ENCODE measurements around the gene RBMS1. TPM values are rescaled to one million over a fixed set of nuclear protein-coding genes. Genes with fewer than 3 reads are reported as not detected.

RBMS1 gene
- total and polyA plus RNA-seq, 2 experiments from 2014 or later, result 55.5 to 94.8 TPM

- Mint-ChIP-seq H3K36me3 (ENCODE audit: low read depth) (no peaks in the 10 kb centered on the region), H3K4me3 (no peak overlapping the region), H3K27me3 (ENCODE audit: insufficient read depth, low read depth, poor library complexity) (peaks cover 2% of the 10 kb centered on the region), H3K4me1 (peaks cover 57% of the 10 kb centered on the region), H3K9me3 (no peaks in the 10 kb centered on the region), H3K27ac (peak overlapping the region; percentile 84)
- H3F3A ChIP-seq (replicated peaks; ENCODE audit: low read depth), result no peaks in the 10 kb centered on the region
- H3K4me2 ChIP-seq, result no peak overlapping the region; the same call in 1 of the 2 replicates
- H3K27me3 ChIP-seq (ENCODE audit: insufficient read depth), result no peaks in the 10 kb centered on the region
- TF ChIP-seq ZNF331 (CRISPR knock-in tag; IDR thresholded peaks at IDR 0.05; ENCODE audit: low read depth) (no peak), CREB1 (CRISPR knock-in tag; IDR thresholded peaks at IDR 0.05; ENCODE audit: low read depth) (no peak), REST (IDR thresholded peaks at IDR 0.05; ENCODE audit: unreplicated experiment) (no peak), EZH2 (IDR thresholded peaks at IDR 0.05; ENCODE audit: low read depth, unreplicated experiment) (no peak), POLR2AphosphoS5 (IDR thresholded peaks at IDR 0.05; ENCODE audit: low read depth) (no peak), JUNB (IDR thresholded peaks at IDR 0.05; ENCODE audit: unreplicated experiment) (no peak), ZNF114 (CRISPR knock-in tag; IDR thresholded peaks at IDR 0.05) (no peak), NANOG (IDR thresholded peaks at IDR 0.05; ENCODE audit: borderline replicate concordance) (no peak), EZH2phosphoT487 (IDR thresholded peaks at IDR 0.05; ENCODE audit: unreplicated experiment) (no peak)
- H3K9me2 ChIP-seq (ENCODE audit: insufficient read depth), result no peaks in the 10 kb centered on the region
- no peak overlapping the region for H2AFZ ChIP-seq
- H3K4me3 ChIP-seq, result no peak overlapping the region
- ATAC-seq (peak; percentile 83), DNase-seq (ENCODE audit: low spot score) (peak; percentile 57)
- H3K79me2 ChIP-seq (replicated peaks; ENCODE audit: insufficient read depth), result peaks cover 94% of the 10 kb centered on the region
- H3K36me3 ChIP-seq (ENCODE audit: insufficient read depth), result no peaks in the 10 kb centered on the region
- 0 out of 2 replicates have a peak overlapping the region, but pooled peaks have one; percentile 6 for H3K27ac ChIP-seq (ENCODE audit: low read depth)
- H4K20me1 ChIP-seq (replicated peaks; ENCODE audit: insufficient read depth), result peaks cover 3% of the 10 kb centered on the region; the same call in 1 of the 2 replicates
- H3K4me1 ChIP-seq (ENCODE audit: insufficient read depth), result peaks cover 43% of the 10 kb centered on the region
These were observed 18.5 kb downstream of the RBMS1 start for GRCh38 chr2:160474891-160475787.

- peaks cover 2% of the 10 kb centered on the region for H3K27me3 Mint-ChIP-seq (ENCODE audit: insufficient read depth, low read depth, poor library complexity)
- Histone ChIP-seq H3K4me3 (no peak overlapping the region), H3K79me2 (replicated peaks; ENCODE audit: insufficient read depth) (peaks cover 94% of the 10 kb centered on the region), H3K27me3 (ENCODE audit: insufficient read depth) (no peaks in the 10 kb centered on the region), H3K27ac (ENCODE audit: low read depth) (0 out of 2 replicates have a peak overlapping the region, but pooled peaks have one; percentile 6), H3K36me3 (ENCODE audit: insufficient read depth) (no peaks in the 10 kb centered on the region), H3K4me2 (peak overlapping the region; percentile 40; the same call in 1 of the 2 replicates), H3F3A (replicated peaks; ENCODE audit: low read depth) (no peaks in the 10 kb centered on the region), H3K4me1 (ENCODE audit: insufficient read depth) (peaks cover 35% of the 10 kb centered on the region), H3K9me2 (ENCODE audit: insufficient read depth) (no peaks in the 10 kb centered on the region), H4K20me1 (replicated peaks; ENCODE audit: insufficient read depth) (peaks cover 3% of the 10 kb centered on the region; the same call in 1 of the 2 replicates), H2AFZ (no peak overlapping the region)
- ATAC-seq (no peak), DNase-seq (ENCODE audit: low spot score) (no peak)
- peak overlapping the region; percentile 29; the same call in 1 of the 2 replicates for H3K27ac Mint-ChIP-seq
- H3K4me1 Mint-ChIP-seq, result peaks cover 56% of the 10 kb centered on the region
- no peaks in the 10 kb centered on the region for H3K9me3 Mint-ChIP-seq
- no peaks in the 10 kb centered on the region for H3K36me3 Mint-ChIP-seq (ENCODE audit: low read depth)
- H3K4me3 Mint-ChIP-seq, result no peak overlapping the region
- no peak for TF ChIP-seq REST (IDR thresholded peaks at IDR 0.05; ENCODE audit: unreplicated experiment)
- no peak for TF ChIP-seq ETS1 (IDR thresholded peaks at IDR 0.05)
- no peak for TF ChIP-seq EZH2 (IDR thresholded peaks at IDR 0.05; ENCODE audit: low read depth, unreplicated experiment)
- no peak for TF ChIP-seq STAT1 (IDR thresholded peaks at IDR 0.05; ENCODE audit: unreplicated experiment)
These were observed 19.3 kb downstream of the RBMS1 start for GRCh38 chr2:160474319-160474645.

Data from GM23338 (cell line).